NCI-H2081 (cell line): Measurements from ENCODE around the gene PPP1R3G.
A peak's percentile ranks its signal among the peaks of the same experiment; 100 is the strongest.

ENCODE experiments used
- DNase-seq, 2 experiments: peaks; one replicate each; lab custom pipeline; 2025; lab: John Stamatoyannopoulos, UW

Gene PPP1R3G

GRCh38 chr6:5072440-5072839 is 12.7 kb upstream of the PPP1R3G start:
- DNase-seq: no peak

GRCh38 chr6:5073992-5074391 is 11.1 kb upstream of the PPP1R3G start:
- no peak for DNase-seq

GRCh38 chr6:5076931-5077330 is 8.2 kb upstream of the PPP1R3G start:
- DNase-seq: no peak

GRCh38 chr6:5078121-5078669 is 6.9 kb upstream of the PPP1R3G start:
- DNase-seq: peak in 1 of 2 experiments; percentile 33

GRCh38 chr6:5079692-5080091 is 5.4 kb upstream of the PPP1R3G start:
- no peak for DNase-seq

- no peak for DNase-seq
These were observed 4.6 kb upstream of the PPP1R3G start for GRCh38 chr6:5080574-5080973.

- no peak for DNase-seq
These were observed 4.0 kb upstream of the PPP1R3G start for GRCh38 chr6:5081182-5081581.

- no peak for DNase-seq
These were observed 3.2 kb upstream of the PPP1R3G start for GRCh38 chr6:5081955-5082354.

GRCh38 chr6:5082487-5083306 is 2.4 kb upstream of the PPP1R3G start:
- no peak for DNase-seq

GRCh38 chr6:5083307-5083583 is 1.9 kb upstream of the PPP1R3G start:
- DNase-seq: no peak

- DNase-seq: no peak
These were observed 1.3 kb upstream of the PPP1R3G start for GRCh38 chr6:5083813-5084359.

- no peak for DNase-seq
These were observed 771 bp upstream of the PPP1R3G start for GRCh38 chr6:5084360-5084780.

GRCh38 chr6:5085648-5086293 is 630 bp downstream of the PPP1R3G start:
- no peak for DNase-seq

- no peak for DNase-seq
These were observed 1.3 kb downstream of the PPP1R3G start for GRCh38 chr6:5086294-5086890.

GRCh38 chr6:5087389-5087788 is 2.2 kb downstream of the PPP1R3G start:
- no peak for DNase-seq

- DNase-seq: no peak
These were observed 3.6 kb downstream of the PPP1R3G start for GRCh38 chr6:5088780-5089179.

- no peak for DNase-seq
These were observed 4.6 kb downstream of the PPP1R3G start for GRCh38 chr6:5089481-5090438.

- no peak for DNase-seq
These were observed 5.5 kb downstream of the PPP1R3G start for GRCh38 chr6:5090603-5091002.

GRCh38 chr6:5091210-5092069 is 6.3 kb downstream of the PPP1R3G start:
- no peak for DNase-seq

- no peak for DNase-seq
These were observed 8.3 kb downstream of the PPP1R3G start for GRCh38 chr6:5093231-5094015.
